ENCODE measurements around the gene SIL1.
"Not testable (repeated sequence)": the region's sequence is repeated elsewhere in the genome, so short reads cannot be mapped to it uniquely, and the experiment has no call there.

The SIL1 gene

GRCh38 chr5:139016186-139016585 is 182.0 kb downstream of the SIL1 start:
- DNase-seq: no peak

GRCh38 chr5:139014726-139015125 is 183.4 kb downstream of the SIL1 start:
- no peak for DNase-seq

- DNase-seq: no peak
Measured at GRCh38 chr5:139012176-139012575, 186.0 kb downstream of the SIL1 start.

GRCh38 chr5:139011156-139011555 is 187.0 kb downstream of the SIL1 start:
- not testable (repeated sequence) for DNase-seq

- DNase-seq: no peak
Measured at GRCh38 chr5:139004374-139005307, 193.5 kb downstream of the SIL1 start.

DNA sequence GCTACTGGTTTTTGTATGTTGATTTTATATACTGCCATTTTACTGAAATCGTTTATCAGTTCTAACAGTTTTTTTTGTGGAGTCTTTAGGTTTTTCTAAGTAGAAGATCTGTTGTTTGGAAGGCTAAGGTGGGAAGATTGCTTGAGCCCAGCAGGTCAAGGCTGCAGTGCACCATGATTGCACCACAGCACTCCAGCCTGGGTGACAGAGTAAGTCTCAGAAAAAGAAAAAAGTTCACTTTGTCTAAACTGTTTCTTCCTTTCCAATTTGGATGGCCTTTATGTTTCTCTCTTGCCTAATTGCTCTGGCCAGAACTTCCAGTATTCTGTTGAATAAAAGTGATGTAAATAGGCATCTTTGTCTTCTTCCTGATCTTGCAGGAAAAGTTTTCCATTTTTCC is 198.5 kb downstream of the SIL1 start:
- DNase-seq: no peak

- DNase-seq: no peak
Measured at GRCh38 chr5:138998521-138998920, 199.6 kb downstream of the SIL1 start.

GRCh38 chr5:138996120-138996519 is 202.0 kb downstream of the SIL1 start:
- no peak for DNase-seq

GRCh38 chr5:138990986-138991590 is 207.1 kb downstream of the SIL1 start:
- no peak for DNase-seq

- DNase-seq: no peak
Measured at GRCh38 chr5:138989720-138990119, 208.4 kb downstream of the SIL1 start.

DNA sequence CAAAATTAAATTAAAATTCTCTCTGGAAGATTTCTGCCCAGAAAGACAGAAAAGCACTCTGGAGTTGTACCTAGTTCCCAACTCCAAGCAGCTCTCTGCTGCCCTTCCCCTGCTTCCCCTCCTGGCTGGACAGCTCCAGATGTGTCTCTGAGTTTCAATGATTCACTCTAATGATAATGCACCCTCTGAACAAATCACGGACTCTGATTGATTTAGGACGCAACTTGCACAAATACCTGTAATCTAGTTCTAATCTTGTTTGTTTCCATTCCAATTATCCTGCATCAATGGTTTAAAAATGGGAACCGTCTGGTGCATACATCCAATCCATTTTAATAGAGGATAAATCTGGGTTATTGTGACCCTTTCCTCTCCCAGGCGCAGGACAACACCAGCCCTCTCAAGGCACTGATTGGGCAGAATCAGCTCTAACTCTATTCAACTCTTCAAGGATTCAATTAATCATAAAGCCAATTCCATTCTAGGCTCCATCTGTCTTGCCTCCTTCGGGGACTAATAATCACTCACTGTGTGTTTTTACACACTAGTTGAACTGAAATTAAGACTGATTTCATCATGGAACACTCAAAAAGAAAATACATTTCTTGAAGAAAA is 211.9 kb downstream of the SIL1 start:
- no peak for DNase-seq

GRCh38 chr5:138985683-138986082 is 212.5 kb downstream of the SIL1 start:
- no peak for DNase-seq

DNA sequence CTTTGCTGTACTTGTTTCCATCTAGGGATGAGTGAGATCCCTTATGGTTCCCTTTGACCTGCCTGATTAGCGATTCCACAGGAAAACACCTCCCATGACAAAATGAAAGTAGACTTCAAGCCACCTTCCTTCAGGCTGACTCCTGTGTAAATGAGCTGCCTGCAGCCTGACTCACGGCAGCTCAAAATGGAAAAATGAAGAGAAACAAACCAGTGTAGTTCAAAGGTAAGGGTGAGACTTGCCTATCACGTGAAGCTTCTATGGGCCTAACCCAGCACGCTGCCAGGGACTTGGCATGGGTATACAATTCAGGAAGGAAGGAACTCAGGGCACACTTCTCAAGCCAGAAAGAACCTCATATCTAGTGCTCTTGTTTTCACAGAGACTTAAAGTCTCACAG is 212.9 kb downstream of the SIL1 start:
- DNase-seq: no peak

DNA sequence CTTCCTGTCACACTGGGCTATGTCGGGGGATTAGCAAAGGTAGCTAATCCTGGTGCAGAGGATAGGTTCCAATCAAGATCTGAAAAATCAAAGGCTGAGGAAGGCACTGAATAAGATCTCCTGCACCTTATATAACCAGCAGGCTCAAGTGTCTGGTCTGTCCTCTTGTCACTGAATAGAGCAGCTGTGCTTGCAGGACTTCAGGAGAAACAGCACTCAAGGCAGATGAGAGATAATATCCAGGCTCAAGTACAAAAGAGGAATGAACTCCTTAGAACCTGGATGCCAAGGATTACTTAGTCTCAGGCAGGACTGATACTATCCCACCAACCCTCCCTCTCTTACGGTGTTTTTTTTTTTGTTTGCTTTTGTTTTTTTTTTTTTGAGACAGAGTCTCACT is 214.2 kb downstream of the SIL1 start:
- no peak for DNase-seq

- DNase-seq: no peak
Measured at GRCh38 chr5:138981586-138981985, 216.6 kb downstream of the SIL1 start.

GRCh38 chr5:138981131-138981530 is 217.0 kb downstream of the SIL1 start:
- DNase-seq: no peak

DNA sequence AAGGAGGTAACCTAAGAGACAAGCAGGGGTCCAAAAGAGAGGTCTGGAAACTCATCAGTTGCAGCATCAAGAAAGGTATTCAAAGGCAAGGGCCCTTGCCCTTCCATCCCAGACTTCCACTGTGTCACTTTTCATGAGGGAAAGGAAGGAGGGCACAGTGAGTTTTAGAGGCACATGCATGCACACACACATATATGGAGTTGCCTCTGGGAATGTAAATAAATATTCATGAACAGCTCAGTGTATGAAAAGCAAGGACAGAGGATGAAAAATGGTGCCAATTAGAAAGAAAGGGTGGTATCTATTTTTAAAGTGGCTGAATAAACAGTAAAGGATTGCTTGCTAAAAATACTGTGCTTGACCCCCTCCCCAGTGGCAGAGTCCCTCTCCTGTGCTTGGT is 217.7 kb downstream of the SIL1 start:
- no peak for DNase-seq

- no peak for DNase-seq
Measured at GRCh38 chr5:138979684-138980280, 218.4 kb downstream of the SIL1 start.

GRCh38 chr5:138978581-138978980 is 219.6 kb downstream of the SIL1 start:
- no peak for DNase-seq

DNA sequence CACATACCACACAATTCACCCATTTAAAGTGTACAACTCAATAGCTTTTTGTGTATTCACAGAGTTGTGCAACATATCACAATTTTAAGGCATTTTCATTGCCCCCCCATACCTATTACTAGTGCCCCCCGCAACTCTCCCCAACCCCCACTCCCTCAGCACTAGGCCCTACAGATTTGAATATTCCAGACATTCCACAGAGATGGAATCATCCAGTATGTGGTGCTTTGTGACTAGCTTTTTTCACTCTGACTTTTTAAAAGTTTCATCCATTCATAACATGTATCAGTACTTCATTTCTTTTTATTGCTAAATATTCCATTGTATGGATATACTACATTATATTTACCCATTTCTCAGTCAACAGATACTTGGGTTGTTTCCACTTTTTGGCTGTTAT is 220.1 kb downstream of the SIL1 start:
- DNase-seq: no peak

DNA sequence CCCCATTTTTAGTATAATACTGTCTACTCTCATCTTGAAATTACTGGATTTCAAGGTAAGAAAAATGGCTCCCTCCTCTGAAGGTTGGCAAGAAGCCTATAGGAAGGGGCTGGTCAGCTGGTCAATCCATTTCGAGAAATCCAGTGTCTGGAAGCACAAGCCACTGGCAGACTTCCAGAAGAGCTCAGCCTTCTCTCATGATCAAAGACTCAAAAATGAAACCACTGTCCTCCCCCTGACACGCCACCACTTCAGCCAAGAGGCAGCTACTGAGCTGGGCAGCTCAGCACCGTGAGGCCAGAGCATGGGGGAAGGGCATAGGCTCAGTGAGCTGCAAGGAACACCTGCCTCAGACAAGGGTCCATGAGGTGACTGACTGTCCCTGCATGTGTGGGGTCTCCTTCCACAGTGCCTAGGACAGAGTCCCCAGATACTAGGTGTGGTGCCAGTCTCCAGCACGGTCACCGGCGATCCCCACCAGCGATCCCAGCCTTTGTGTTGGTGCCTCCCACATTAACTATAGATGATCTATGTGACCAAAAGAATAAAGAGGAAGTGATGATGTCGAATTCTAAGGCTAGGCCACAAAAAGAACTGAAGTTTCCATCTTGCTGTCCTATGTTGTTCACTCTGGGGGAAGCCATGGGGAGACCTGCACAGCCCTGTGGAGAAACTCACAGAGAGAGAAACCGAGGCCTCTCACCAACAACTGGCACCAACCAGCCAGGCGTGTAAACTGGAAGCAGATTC is 222.9 kb downstream of the SIL1 start:
- no peak for DNase-seq

DNA sequence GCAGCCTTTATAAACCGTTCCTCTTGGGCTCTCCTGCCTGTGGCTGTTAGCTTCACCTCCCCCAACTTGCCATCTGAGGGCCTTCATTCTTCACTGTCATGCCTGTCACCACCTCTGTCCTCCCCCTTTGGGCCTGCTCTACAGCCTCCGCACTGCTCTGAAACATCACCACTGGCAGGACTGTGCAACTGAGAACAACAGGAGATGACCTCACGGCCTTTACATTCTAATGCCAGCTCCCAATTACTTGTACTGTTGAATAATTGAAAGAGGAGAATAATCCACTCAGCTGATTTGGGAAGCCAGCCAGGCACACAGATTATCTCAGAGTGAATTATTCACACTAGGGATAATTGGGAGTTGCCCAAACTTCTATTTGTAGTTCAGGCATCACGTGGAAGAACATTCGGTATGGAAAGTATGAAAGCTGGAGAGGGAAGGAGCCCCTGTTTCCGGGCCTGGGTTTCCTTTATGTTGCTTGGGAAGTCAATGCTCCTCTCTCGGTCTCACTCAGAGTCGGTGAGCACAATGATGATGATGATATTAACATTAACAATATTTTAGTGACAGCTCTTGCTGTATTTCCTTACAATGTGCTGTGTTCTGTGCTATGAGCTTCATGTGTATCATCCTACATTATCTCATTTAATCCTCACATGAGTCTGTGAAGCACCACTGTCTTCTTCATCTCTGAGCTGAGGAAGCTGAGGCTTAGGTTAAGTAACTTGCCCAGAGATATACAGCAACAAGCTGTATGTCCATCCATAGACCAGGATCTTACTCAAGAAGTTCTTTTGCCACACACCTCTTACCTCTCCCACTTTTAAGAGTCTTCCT is 223.7 kb downstream of the SIL1 start:
- no peak for DNase-seq
